Esophagus muscularis mucosa (tissue), 4 donors: Measurements from ENCODE around the gene PMIS2. TPM values are rescaled to one million over a fixed set of nuclear protein-coding genes. Genes with fewer than 3 reads are reported as not detected.
A peak's percentile ranks its signal among the peaks of the same experiment; 100 is the strongest.

ENCODE experiments used
- DNase-seq: peaks from one replicate; pipeline ENCODE4 v3.0.0-alpha.2; 2017; ENCODE audit errors: extremely low spot score
- H3K27ac ChIP-seq, 4 donors: fragments of 200-600 bp; sonication (generic); replicated peaks in 1 of 4; 1 replicate in 3 of 4; 2 replicates in 1 of 4; pipeline ENCODE4 v1.5.1; 2016 to 2019; ENCODE audit warnings: mild to moderate bottlenecking in 1 of 4
- H3K27me3 ChIP-seq, 4 donors: fragments of 200-600 bp; sonication (generic); one replicate each; pipeline versions ENCODE4 v1.5.1 to v1.6.0; 2016 to 2019
- H3K36me3 ChIP-seq, 4 donors: fragments of 200-600 bp; sonication (generic); one replicate each; pipeline ENCODE4 v1.5.1; 2016 to 2019
- H3K4me1 ChIP-seq, 4 donors: fragments of 200-600 bp; sonication (generic); one replicate each; pipeline ENCODE4 v1.5.1; 2016 to 2019
- H3K4me3 ChIP-seq, 4 donors: fragments of 200-600 bp; sonication (generic); 1 replicate in 2 of 4; 2 replicates in 2 of 4; pipeline ENCODE4 v1.5.1; 2016 to 2019; ENCODE audit warnings: mild to moderate bottlenecking in 4 of 4, moderate library complexity in 1 of 4
- H3K9me3 ChIP-seq, 4 donors: fragments of 200-600 bp; sonication (generic); 1 replicate in 3 of 4; 2 replicates in 1 of 4; pipeline ENCODE4 v1.5.1; 2016 to 2019
- CTCF ChIP-seq, 3 experiments: fragments of 200-600 bp in 2 of 3; fragments of 450-650 bp in 1 of 3; sonication (generic) in 2 of 3; IDR thresholded peaks; one replicate each; pipeline ENCODE4 v1.5.1; 2017 to 2019; ENCODE audit warnings: antibody characterized with exemption in 3 of 3, mild to moderate bottlenecking in 2 of 3, moderate library complexity in 1 of 3
- EP300 ChIP-seq: sonication (generic); formaldehyde crosslinking; IDR thresholded peaks from one replicate; pipeline ENCODE4 v1.6.1; 2017; ENCODE audit warnings: antibody characterized with exemption
- POLR2A ChIP-seq: fragments of 450-650 bp; IDR thresholded peaks from one replicate; pipeline ENCODE4 v1.6.1; 2017; ENCODE audit warnings: antibody characterized with exemption, moderate library complexity, mild to moderate bottlenecking, low read depth
- POLR2AphosphoS5 ChIP-seq, 2 donors: sonication (generic); formaldehyde crosslinking; IDR thresholded peaks; one replicate each; pipeline ENCODE4 v1.6.1; 2017; ENCODE audit warnings: antibody characterized with exemption in 2 of 2
- WGBS: methylation state at CpG from one replicate; pipeline ENCODE4 v1.1.5; 2018; 5-methylcytosine and 5-hydroxymethylcytosine counted together
- intact Hi-C: fragments of 100-400 bp; cut with DNase I; formaldehyde crosslinking; loops from one replicate; pipeline ENCODE4 v1.15.1; 2023
- total RNA-seq, 4 donors: library from RNA; depleted of rRNA; stranded (reverse); fragments of >200 nt; gene quantifications; one replicate each; pipeline versions ENCODE4 v1.1.0 to v1.2.1, GENCODE V29; 2016

The PMIS2 gene
- total RNA-seq, 4 donors from 2014 or later: not detected

- no peaks in the 10 kb centered on the region for H3K9me3 ChIP-seq
- intact Hi-C loops: loop anchor here (5.0 kb wide), 3 partner anchors 66 to 171 kb away; partner anchors contain the start of genes HAUS5, KMT2B and RBM42
- DNase-seq: no peak
- no peaks in the 10 kb centered on the region for H3K27me3 ChIP-seq
- 90% methylated on average over 8 of the region's 8 CpGs for WGBS
- no peak overlapping the region for H3K27ac ChIP-seq
- H3K4me3 ChIP-seq: peak overlapping the region; percentile 79 to 89 (median 84)
- H3K4me1 ChIP-seq: peaks cover 16 to 38% (median 28%) of the 10 kb centered on the region in 4 donors
- peaks cover 4 to 31% (median 21%) of the 10 kb centered on the region in 4 donors for H3K36me3 ChIP-seq
- TF ChIP-seq CTCF (IDR thresholded peaks at IDR 0.05) (no peak), POLR2A (no peak), EP300 (no peak), POLR2AphosphoS5 (IDR thresholded peaks at IDR 0.05) (no peak)
Observed at GRCh38 chr19:35546532-35546931, 39.4 kb upstream of the PMIS2 start.

- H3K4me1 ChIP-seq: peaks cover 15 to 33% (median 24%) of the 10 kb centered on the region in 4 donors
- WGBS: 21% methylated on average over 5 of the region's 6 CpGs
- H3K27ac ChIP-seq: no peak overlapping the region
- peak; percentile 59 to 77 (median 61) for TF ChIP-seq CTCF (IDR thresholded peaks at IDR 0.05)
- TF ChIP-seq POLR2AphosphoS5 (IDR thresholded peaks at IDR 0.05): no peak
- peaks cover 4 to 31% (median 16%) of the 10 kb centered on the region in 4 donors for H3K36me3 ChIP-seq
- no peaks in the 10 kb centered on the region for H3K9me3 ChIP-seq
- intact Hi-C loops: loop anchor here (5.0 kb wide), 3 partner anchors 63 to 168 kb away; partner anchors contain the start of genes HAUS5, KMT2B and RBM42
- DNase-seq: no peak
- no peaks in the 10 kb centered on the region for H3K27me3 ChIP-seq
- no peak overlapping the region for H3K4me3 ChIP-seq
Observed at GRCh38 chr19:35549174-35549788, 36.7 kb upstream of the PMIS2 start.

GRCh38 chr19:35549879-35550523 is 36.0 kb upstream of the PMIS2 start:
- WGBS: 86% methylated on average over 11 of the region's 15 CpGs
- no peaks in the 10 kb centered on the region for H3K9me3 ChIP-seq
- peaks cover 0 to 2% (median 0%) of the 10 kb centered on the region in 4 donors for H3K27me3 ChIP-seq
- intact Hi-C loops: loop anchor here (5.0 kb wide), 3 partner anchors 62 to 167 kb away; partner anchors contain the start of genes HAUS5, KMT2B and RBM42
- H3K27ac ChIP-seq: no peak overlapping the region
- TF ChIP-seq POLR2A: no peak
- peaks cover 4 to 31% (median 16%) of the 10 kb centered on the region in 4 donors for H3K36me3 ChIP-seq
- H3K4me3 ChIP-seq: no peak overlapping the region
- DNase-seq: no peak
- peaks cover 9 to 26% (median 18%) of the 10 kb centered on the region in 4 donors for H3K4me1 ChIP-seq

- WGBS: 90% methylated on average over 18 of the region's 21 CpGs
- intact Hi-C loops: no loop called here
- no peak overlapping the region for H3K4me3 ChIP-seq
Observed at GRCh38 chr19:35551091-35551810, 34.7 kb upstream of the PMIS2 start.

More at GRCh38 chr19:35551091-35551810, 34.7 kb upstream of the PMIS2 start:
- no peak for TF ChIP-seq POLR2AphosphoS5 (IDR thresholded peaks at IDR 0.05)
- no peak for TF ChIP-seq CTCF (IDR thresholded peaks at IDR 0.05)
- no peak for TF ChIP-seq POLR2A
- DNase-seq: no peak
- H3K36me3 ChIP-seq: peaks cover 4 to 31% (median 16%) of the 10 kb centered on the region in 4 donors
- no peak overlapping the region for H3K27ac ChIP-seq
- H3K27me3 ChIP-seq: peaks cover 0 to 10% (median 0%) of the 10 kb centered on the region in 4 donors
- peaks cover 5 to 19% (median 13%) of the 10 kb centered on the region in 4 donors for H3K4me1 ChIP-seq
- no peaks in the 10 kb centered on the region for H3K9me3 ChIP-seq
